GM04503 (cell line): ENCODE measurements around the gene ATP6V1G2.
"Not testable (repeated sequence)": the region's sequence is repeated elsewhere in the genome, so short reads cannot be mapped to it uniquely, and the experiment has no call there.

Source experiments
- DNase-seq: peaks from one replicate; pipeline ENCODE4 v3.0.0-alpha.2; 2012; ENCODE audit warnings: low read depth

The ATP6V1G2 gene

GRCh38 chr6:31528821-31529328 lies 17.5 kb downstream of the ATP6V1G2 start, which contains the start of gene MCCD1:
Gene MCCD1, plus strand, starts transcription at chr6:31528962. Its CDS starts 53 bp downstream, at chr6:31529015.
- DNase-seq: no peak

GRCh38 chr6:31528307-31528777 lies 18.1 kb downstream of the ATP6V1G2 start:
- DNase-seq: no peak

- DNase-seq: peak; percentile 42
These were observed 20.3 kb downstream of the ATP6V1G2 start for GRCh38 chr6:31525932-31526591.

- DNase-seq: no peak
These were observed 20.9 kb downstream of the ATP6V1G2 start for GRCh38 chr6:31525553-31525931.

GRCh38 chr6:31521835-31522234 lies 24.6 kb downstream of the ATP6V1G2 start:
- DNase-seq: no peak

GRCh38 chr6:31513456-31514165 lies 32.8 kb downstream of the ATP6V1G2 start:
- DNase-seq: no peak

- DNase-seq: no peak
These were observed 36.4 kb downstream of the ATP6V1G2 start for GRCh38 chr6:31510007-31510406.

GRCh38 chr6:31509036-31509435 lies 37.4 kb downstream of the ATP6V1G2 start:
- DNase-seq: not testable (repeated sequence)

GRCh38 chr6:31502586-31502985 lies 43.8 kb downstream of the ATP6V1G2 start:
- DNase-seq: no peak

GRCh38 chr6:31499648-31500047 lies 46.8 kb downstream of the ATP6V1G2 start:
- DNase-seq: not testable (repeated sequence)

- DNase-seq: no peak
These were observed 47.7 kb downstream of the ATP6V1G2 start for GRCh38 chr6:31498748-31499147.

- no peak for DNase-seq
These were observed 48.6 kb downstream of the ATP6V1G2 start, which contains the start of gene MICB for GRCh38 chr6:31497531-31498476. Gene MICB, plus strand, starts transcription at chr6:31498145. Its CDS starts 49 bp downstream, at chr6:31498194.

- DNase-seq: not testable (repeated sequence)
These were observed 49.6 kb downstream of the ATP6V1G2 start for GRCh38 chr6:31496826-31497225.

GRCh38 chr6:31495580-31495979 lies 50.8 kb downstream of the ATP6V1G2 start:
- no peak for DNase-seq
